Stimulated activated CD4-positive, alpha-beta T cell treated with anti-CD3 and anti-CD28 coated beads, TNF-alpha, amount 100 ng/mL, for 4 hours (primary cell): ENCODE results near the gene PMM2.
"Not testable (repeated sequence)": the region's sequence is repeated elsewhere in the genome, so short reads cannot be mapped to it uniquely, and the experiment has no call there.

Source experiments
- DNase-seq, 3 experiments: peaks; one replicate each; pipeline ENCODE4 v3.0.0-alpha.2; 2020; ENCODE audit warnings: low read depth in 3 of 3

The PMM2 gene

DNA sequence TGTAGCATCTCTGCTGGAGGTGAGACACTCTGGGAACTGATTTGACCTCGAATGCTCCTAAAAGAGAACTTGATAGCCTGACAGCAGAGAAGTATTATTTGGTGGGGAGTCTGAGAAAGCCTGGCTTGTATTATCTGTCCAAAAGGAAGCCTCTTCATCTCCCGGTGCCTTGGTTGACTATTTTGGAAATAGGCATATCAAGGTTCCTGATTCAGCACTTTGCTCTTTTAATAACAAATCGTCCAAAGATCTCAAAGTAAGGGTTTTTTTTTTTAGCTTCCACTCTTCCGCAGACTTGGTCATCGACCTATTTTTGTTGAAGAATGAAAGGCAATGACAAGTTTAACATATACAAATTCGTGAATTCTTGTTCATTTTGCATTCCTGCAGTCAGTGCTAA, 15.0 kb upstream of the PMM2 start:
- DNase-seq: no peak

GRCh38 chr16:8785408-8785807, 12.2 kb upstream of the PMM2 start:
- no peak for DNase-seq

DNA sequence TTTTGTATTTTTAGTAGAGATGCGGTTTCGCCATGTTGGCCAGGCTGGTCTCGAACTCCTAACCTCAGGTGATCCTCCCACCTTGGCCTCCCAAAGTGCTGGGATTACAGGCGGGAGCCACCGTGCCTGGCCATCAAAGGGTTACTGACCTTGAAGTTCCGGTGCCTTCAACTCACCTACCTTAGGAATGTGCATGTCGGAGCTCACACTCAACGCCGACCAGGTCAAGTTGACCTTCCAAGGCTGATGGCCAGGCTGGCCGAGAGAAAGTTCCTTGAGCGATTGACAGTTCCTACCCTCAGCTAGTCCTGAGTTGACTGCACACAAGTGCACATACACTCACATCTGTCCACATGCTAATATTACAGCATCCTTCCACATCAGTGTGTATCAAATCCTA, 11.3 kb upstream of the PMM2 start:
- DNase-seq: not testable (repeated sequence)

DNA sequence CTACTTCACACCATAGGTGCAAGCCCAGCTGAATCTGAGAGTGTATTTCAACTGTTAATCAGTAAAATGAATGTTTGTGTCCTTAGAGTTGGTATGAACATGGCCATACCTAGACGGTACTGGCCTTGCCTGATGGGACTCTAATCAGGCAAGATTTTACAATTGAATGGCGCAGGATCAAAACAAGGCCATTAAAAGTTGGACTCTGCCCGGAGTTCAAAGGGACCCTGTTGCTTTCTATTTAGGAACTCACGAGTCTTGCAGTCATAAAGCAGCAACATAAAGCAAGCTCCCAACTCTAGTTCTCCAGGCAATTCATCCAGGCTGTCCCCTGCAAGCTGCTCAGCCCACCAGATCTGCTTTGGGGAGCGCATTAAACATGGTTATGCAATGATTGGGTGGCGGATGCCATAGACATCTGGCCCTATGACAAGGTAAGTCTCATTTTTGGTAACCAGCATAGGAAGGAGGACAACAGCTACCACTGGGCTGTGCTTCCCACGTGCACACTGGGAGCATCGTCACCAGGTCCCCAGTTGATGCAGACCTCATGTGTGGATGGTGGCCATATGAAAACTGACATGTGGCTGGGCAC, 9.0 kb upstream of the PMM2 start:
- no peak for DNase-seq

GRCh38 chr16:8795091-8795490, 2.5 kb upstream of the PMM2 start:
- no peak for DNase-seq

DNA sequence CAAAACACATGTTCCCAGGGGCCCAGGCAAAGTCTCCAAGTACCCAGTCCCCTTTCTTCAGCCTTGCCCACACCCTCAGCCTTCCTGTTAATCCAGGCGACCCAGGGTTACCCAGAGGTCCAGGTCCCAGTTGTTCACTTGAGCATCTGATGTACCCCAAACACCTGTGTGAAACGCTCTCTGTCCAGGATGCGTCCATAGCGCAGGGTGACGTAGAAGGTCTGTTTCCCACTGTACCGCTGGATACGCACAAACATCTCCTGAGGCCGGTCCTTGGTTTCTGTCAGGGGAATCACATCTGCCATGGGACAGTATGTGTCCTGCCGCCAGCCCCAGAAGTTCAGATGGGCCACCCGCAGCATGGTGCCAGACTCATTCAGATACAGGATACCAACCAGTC, 1.8 kb upstream of the PMM2 start:
- no peak for DNase-seq

- peak in 1 of 3 experiments; percentile 7 for DNase-seq
Observed at GRCh38 chr16:8796469-8797363, 923 bp upstream of the PMM2 start.

GRCh38 chr16:8798174-8798527, 512 bp downstream of the PMM2 start:
- DNase-seq: no peak

GRCh38 chr16:8798535-8799157, 1.0 kb downstream of the PMM2 start:
- DNase-seq: no peak

GRCh38 chr16:8801701-8802100, 4.1 kb downstream of the PMM2 start:
- DNase-seq: no peak

DNA sequence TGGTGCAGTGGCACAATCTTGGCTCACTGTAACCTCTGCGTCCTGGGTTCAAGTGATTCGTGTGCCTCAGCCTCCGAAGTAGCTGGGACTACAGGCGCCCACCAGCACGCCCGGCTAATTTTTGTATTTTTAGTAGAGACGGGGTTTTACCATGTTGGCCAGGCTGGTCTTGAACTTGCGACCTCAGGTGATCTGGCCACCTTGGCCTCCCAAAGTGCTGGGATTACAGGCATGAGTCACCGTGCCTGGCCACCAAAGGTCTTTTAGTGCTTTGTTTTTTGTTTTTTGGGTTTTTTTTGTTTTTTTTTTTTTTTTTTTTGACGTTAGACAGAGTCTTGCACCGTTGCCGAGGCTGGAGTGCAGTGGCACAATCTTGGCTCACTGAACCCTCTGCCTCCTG, 6.1 kb downstream of the PMM2 start:
- not testable (repeated sequence) for DNase-seq

- DNase-seq: no peak
Observed at GRCh38 chr16:8804313-8804712, 6.7 kb downstream of the PMM2 start.

GRCh38 chr16:8806272-8806983, 8.8 kb downstream of the PMM2 start:
- DNase-seq: no peak

GRCh38 chr16:8807189-8807588, 9.6 kb downstream of the PMM2 start:
- no peak for DNase-seq

- DNase-seq: no peak
Observed at GRCh38 chr16:8808009-8808408, 10.4 kb downstream of the PMM2 start.

DNA sequence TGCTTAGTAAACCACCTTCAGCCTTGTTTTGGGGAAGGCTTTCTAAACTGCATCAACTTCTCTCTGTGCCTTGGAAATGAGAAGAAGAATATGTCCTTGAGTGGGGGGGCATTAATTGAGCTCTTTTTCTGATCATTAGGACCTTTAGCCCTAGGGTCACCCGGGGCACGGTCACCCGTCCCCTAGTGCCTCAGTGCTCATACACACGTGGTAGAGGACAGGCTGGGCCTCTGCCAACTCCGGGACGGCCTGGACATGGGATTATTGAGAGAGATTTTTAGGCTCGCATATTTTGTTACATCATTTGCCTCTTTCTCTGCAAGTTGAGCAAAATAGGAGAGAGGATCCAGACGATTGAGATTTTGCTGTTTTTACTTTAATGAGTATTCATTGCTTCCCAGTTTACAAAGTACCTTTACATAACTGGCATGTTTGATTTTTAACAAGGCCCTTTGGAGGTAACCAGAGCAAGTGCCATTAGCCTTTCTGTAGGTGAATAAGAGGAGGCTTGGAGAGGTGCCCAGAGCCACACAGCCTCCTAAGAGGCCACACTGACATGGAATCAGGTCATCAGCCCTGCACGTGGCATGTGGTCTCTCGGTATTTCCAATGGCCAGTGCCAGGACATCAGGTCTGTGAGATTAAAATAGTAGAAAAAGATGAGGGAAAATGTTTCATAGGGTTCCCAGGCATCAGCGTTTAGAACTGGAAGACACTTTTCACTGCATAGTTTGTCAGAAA, 11.1 kb downstream of the PMM2 start:
- no peak for DNase-seq

GRCh38 chr16:8812162-8812843, 14.7 kb downstream of the PMM2 start:
- DNase-seq: no peak

DNA sequence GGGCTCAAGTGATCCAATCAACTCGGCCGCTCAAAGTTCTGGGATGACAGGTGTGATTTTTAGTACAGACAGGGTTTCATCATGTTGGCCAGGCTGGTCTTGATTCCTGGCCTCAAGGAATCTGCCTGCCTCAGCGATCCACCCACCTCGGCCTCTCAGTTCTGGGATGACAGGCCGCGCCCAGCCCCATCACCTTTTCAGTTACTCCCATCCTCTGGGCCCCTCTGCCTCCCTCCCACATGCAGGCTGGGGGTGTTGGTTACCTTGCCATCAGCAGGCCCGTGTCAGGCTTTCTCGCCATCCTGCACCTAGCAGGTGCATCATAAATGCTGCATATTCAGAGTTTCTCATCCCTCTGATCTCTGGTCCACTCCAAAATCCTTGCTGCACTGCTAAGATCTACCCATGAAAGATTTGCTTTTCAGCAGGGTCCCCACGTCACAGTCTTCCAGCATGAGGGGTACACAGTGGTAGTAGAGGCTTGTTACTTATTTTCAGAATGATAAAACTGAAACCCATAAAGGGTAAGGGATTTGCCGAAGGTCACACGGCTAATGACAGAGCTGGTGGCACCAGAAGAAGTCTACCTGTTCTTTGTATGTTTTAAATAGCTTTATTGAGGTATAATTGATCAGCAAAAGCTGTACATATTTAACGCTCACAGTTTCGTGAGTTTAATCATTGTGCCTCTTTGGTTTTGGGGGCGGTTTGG, 16.6 kb downstream of the PMM2 start:
- no peak for DNase-seq

DNA sequence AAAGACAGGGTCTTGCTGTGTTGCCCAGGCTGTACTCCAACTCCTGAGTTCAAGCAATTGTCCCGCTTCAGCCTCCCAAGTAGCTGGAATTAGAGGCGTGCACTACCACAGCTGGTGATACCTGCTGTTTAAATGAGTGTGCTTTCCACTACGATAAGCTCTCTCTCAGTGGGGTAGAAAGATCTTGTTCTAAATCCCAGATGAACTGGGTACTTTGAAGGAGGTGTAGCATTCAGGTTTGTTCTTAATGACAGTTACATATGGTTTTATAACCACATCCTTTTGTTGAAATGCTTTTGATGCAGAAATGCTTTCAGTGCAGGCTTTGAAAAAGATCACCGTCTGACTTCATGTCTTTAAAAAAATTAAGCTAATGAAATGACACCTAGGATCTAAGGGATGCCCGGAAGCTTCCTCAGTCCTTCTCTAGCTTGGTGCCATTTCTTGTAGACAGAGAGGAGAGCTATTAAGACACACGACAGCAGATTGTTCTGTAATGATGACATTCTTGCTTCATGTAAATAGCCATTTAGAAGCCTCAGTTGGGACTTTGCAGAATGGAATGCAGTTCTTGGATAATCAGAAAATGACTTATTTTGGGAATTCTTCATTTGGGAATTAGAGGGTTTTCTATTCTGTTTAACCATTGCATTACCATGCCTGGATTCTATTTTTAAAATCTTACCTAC, 19.5 kb downstream of the PMM2 start:
- no peak for DNase-seq
